Measurements from ENCODE around the gene ZBTB16. TPM values are rescaled to one million over a fixed set of nuclear protein-coding genes. Genes with fewer than 3 reads are reported as not detected.

The ZBTB16 gene
- total RNA-seq, 1 donor: under 0.01 TPM

- no peaks in the 10 kb centered on the region for H3K4me1 ChIP-seq (ENCODE audit: insufficient read depth, low read length)
- H3K27me3 ChIP-seq (ENCODE audit: insufficient read depth, low read length): peaks cover 24% of the 10 kb centered on the region
- no peak overlapping the region for H3K27ac ChIP-seq (ENCODE audit: low read depth, low read length)
- no peaks in the 10 kb centered on the region for H4K20me1 ChIP-seq (ENCODE audit: insufficient read depth, low read length)
- no peaks in the 10 kb centered on the region for H3K36me3 ChIP-seq (ENCODE audit: insufficient read depth, low read length)
- H3K4me3 ChIP-seq (ENCODE audit: insufficient read depth, low read length): no peak overlapping the region
- H3K4me2 ChIP-seq (ENCODE audit: insufficient read depth, low read length): no peak overlapping the region
- DNase-seq (ENCODE audit: insufficient read length, low spot score, missing footprints): no peak
- TF ChIP-seq, protein P1, sequence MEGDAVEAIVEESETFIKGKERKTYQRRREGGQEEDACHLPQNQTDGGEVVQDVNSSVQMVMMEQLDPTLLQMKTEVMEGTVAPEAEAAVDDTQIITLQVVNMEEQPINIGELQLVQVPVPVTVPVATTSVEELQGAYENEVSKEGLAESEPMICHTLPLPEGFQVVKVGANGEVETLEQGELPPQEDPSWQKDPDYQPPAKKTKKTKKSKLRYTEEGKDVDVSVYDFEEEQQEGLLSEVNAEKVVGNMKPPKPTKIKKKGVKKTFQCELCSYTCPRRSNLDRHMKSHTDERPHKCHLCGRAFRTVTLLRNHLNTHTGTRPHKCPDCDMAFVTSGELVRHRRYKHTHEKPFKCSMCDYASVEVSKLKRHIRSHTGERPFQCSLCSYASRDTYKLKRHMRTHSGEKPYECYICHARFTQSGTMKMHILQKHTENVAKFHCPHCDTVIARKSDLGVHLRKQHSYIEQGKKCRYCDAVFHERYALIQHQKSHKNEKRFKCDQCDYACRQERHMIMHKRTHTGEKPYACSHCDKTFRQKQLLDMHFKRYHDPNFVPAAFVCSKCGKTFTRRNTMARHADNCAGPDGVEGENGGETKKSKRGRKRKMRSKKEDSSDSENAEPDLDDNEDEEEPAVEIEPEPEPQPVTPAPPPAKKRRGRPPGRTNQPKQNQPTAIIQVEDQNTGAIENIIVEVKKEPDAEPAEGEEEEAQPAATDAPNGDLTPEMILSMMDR (IDR thresholded peaks at IDR 0.05; ENCODE audit: extremely low read depth, low read depth, low read length): no peak
- no peaks in the 10 kb centered on the region for H3K9me3 ChIP-seq (ENCODE audit: low read depth, low read length)
- no peak overlapping the region for H2AFZ ChIP-seq (ENCODE audit: low read length)
- no peaks in the 10 kb centered on the region for H3K79me2 ChIP-seq (ENCODE audit: insufficient read depth, low read length)
Measured at GRCh38 chr11:114074546-114075343, 15.2 kb downstream of the ZBTB16 start.

DNA sequence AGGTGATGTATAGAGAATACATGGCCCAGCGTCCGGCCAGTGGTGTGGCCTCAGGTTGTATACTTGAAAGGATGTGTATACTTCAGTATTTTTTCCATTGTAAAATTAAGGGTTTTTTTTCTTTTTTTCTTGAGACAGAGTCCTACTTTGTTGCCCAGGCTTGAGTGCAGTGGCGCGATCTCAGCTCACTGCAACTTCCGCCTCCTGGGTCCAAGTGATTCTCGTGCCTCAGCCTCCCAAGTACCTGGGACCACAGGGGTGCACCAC lies 15.8 kb downstream of the ZBTB16 start:
- TF ChIP-seq, protein P1 (IDR thresholded peaks at IDR 0.05; ENCODE audit: extremely low read depth, low read depth, low read length): no peak
- Histone ChIP-seq H4K20me1 (ENCODE audit: insufficient read depth, low read length) (no peaks in the 10 kb centered on the region), H3K4me1 (ENCODE audit: insufficient read depth, low read length) (no peaks in the 10 kb centered on the region), H3K36me3 (ENCODE audit: insufficient read depth, low read length) (no peaks in the 10 kb centered on the region), H3K4me3 (ENCODE audit: insufficient read depth, low read length) (no peak overlapping the region), H2AFZ (ENCODE audit: low read length) (no peak overlapping the region), H3K27me3 (ENCODE audit: insufficient read depth, low read length) (peaks cover 24% of the 10 kb centered on the region), H3K27ac (ENCODE audit: low read depth, low read length) (no peak overlapping the region), H3K4me2 (ENCODE audit: insufficient read depth, low read length) (no peak overlapping the region), H3K9me3 (ENCODE audit: low read depth, low read length) (no peaks in the 10 kb centered on the region), H3K79me2 (ENCODE audit: insufficient read depth, low read length) (no peaks in the 10 kb centered on the region)
- DNase-seq (ENCODE audit: insufficient read length, low spot score, missing footprints): no peak

DNA sequence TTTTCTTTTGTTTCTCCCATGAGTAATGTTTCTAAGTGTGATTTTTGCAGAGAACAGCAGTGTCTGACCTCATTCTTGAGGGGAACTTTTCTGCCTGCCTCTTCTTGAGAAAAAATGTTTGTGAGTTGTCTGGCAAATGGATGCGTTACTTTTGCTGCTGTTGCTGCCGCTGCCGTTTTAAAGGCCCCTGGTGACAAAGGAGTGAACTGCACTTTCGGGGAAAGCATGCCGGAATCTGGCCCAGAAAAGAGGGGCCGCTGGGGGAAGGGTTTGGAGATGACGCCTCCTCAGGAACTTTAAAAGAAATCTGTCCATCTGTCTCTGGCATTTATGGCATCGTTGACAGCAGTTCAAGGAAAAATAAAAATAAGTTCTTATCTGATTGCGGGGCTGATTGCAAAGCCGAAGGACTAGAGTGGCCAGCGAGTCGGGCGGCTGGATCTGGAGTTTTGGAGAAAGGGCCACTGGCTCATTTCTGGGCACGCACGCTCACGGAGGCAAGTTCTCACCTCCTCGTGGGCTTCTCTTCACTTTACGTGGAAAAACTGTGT lies 16.5 kb downstream of the ZBTB16 start:
- no peaks in the 10 kb centered on the region for H3K9me3 ChIP-seq (ENCODE audit: low read depth, low read length)

DNA sequence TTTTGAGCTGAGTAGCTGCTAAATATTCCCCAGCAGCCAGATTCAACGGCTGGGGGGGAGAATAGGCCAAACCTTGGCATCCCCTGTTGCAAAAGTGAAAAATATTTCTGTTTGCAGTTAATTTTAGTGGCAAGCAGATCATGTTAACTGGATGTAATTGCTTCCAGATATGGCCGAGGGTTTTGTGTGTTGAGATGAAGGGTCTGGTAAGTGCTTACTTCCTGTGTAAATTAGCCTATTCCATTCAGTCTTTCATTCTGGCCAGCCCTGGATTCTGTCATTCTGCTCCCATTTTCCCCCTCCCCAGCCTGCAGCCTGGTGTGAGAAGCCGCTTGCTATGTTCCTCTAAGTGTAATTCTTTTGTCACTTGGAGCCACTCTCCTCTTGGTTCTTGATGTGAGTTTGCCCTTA lies 17.4 kb downstream of the ZBTB16 start:
- Histone ChIP-seq H4K20me1 (ENCODE audit: insufficient read depth, low read length) (no peaks in the 10 kb centered on the region), H3K9me3 (ENCODE audit: low read depth, low read length) (no peaks in the 10 kb centered on the region), H3K4me2 (ENCODE audit: insufficient read depth, low read length) (no peak overlapping the region), H3K27ac (ENCODE audit: low read depth, low read length) (no peak overlapping the region), H3K36me3 (ENCODE audit: insufficient read depth, low read length) (no peaks in the 10 kb centered on the region), H2AFZ (ENCODE audit: low read length) (no peak overlapping the region), H3K4me3 (ENCODE audit: insufficient read depth, low read length) (no peak overlapping the region), H3K27me3 (ENCODE audit: insufficient read depth, low read length) (peaks cover 22% of the 10 kb centered on the region), H3K4me1 (ENCODE audit: insufficient read depth, low read length) (peaks cover 5% of the 10 kb centered on the region), H3K79me2 (ENCODE audit: insufficient read depth, low read length) (no peaks in the 10 kb centered on the region)
- no peak for DNase-seq (ENCODE audit: insufficient read length, low spot score, missing footprints)
- TF ChIP-seq, protein P1 (IDR thresholded peaks at IDR 0.05; ENCODE audit: extremely low read depth, low read depth, low read length): no peak

More for the DNA sequence above, 16.5 kb downstream of the ZBTB16 start:
- Histone ChIP-seq H3K27me3 (ENCODE audit: insufficient read depth, low read length) (peaks cover 24% of the 10 kb centered on the region), H3K4me3 (ENCODE audit: insufficient read depth, low read length) (no peak overlapping the region), H4K20me1 (ENCODE audit: insufficient read depth, low read length) (no peaks in the 10 kb centered on the region), H3K4me1 (ENCODE audit: insufficient read depth, low read length) (no peaks in the 10 kb centered on the region), H3K36me3 (ENCODE audit: insufficient read depth, low read length) (no peaks in the 10 kb centered on the region), H3K27ac (ENCODE audit: low read depth, low read length) (no peak overlapping the region), H3K79me2 (ENCODE audit: insufficient read depth, low read length) (no peaks in the 10 kb centered on the region), H2AFZ (ENCODE audit: low read length) (no peak overlapping the region), H3K4me2 (ENCODE audit: insufficient read depth, low read length) (no peak overlapping the region)
- TF ChIP-seq, protein P1 (IDR thresholded peaks at IDR 0.05; ENCODE audit: extremely low read depth, low read depth, low read length): peak; percentile 68
- DNase-seq (ENCODE audit: insufficient read length, low spot score, missing footprints): peak; percentile 92
